Measurements from ENCODE around the gene PCDHB16.
"Not testable (repeated sequence)": the region's sequence is repeated elsewhere in the genome, so short reads cannot be mapped to it uniquely, and the experiment has no call there.

Gene PCDHB16

DNA sequence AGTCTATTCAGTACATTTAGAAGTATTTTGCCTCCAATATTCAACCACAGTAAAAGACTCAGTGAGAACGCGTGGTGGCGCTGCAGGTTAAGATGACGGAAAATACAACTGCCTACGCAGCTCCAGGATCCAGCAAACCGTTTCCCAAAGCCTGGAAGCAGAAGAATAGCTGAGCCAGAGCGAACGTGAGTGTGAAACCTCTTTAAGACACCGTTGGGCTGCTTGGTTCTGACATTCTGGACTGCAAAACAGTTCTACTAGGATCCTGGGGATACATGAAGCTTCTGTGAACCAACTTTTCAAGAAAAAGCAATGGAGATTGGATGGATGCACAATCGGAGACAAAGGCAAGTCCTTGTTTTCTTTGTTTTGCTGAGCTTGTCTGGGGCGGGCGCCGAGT, at the start of gene PCDHB16:
TSS of gene PCDHB16 (plus strand) at position 140 of the 400 bp plus-strand sequence. CDS start at position 313, 173 bp downstream.
- H3K4me1 Mint-ChIP-seq (ENCODE audit: low read depth): no peaks in the 10 kb centered on the region

DNA sequence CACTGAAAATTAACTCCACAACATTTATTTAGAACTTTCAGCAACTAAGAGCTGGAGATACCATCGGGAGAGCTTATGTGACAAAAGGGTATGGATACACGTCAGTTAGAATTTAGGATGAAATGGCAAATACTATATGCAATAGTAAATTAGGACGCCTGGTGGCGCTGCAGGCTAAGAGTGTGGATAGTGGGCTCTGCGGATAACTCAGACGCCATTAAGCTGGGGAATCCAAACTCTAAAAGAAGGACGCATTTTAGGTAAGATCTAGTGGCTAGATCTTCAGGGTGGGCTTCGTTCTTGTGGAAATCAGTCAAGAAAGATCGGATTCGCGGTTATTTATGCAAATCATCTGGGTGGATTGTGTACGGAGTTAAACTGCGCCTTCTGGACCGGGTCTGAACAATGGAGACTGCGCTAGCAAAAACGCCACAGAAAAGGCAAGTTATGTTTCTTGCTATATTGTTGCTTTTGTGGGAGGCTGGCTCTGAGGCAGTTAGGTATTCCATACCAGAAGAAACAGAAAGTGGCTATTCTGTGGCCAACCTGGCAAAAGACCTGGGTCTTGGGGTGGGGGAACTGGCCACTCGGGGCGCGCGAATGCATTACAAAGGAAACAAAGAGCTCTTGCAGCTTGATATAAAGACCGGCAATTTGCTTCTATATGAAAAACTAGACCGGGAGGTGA, 47.0 kb upstream of the PCDHB16 start, which contains the start of gene PCDHB5:
TSS of gene PCDHB5 (plus strand) at position 177 of the 688 bp plus-strand sequence. CDS start at position 406, 229 bp downstream.
- H3K36me3 Mint-ChIP-seq (ENCODE audit: low read depth): peaks cover 4% of the 10 kb centered on the region
- no peak within 1 kb of the TSS for H3K27ac Mint-ChIP-seq
- H3K9me3 Mint-ChIP-seq: peaks cover 32% of the 10 kb centered on the region
- H3K4me1 Mint-ChIP-seq (ENCODE audit: low read depth): no peaks in the 10 kb centered on the region
- H3K4me3 Mint-ChIP-seq: peak within 1 kb of the TSS; percentile 37
- H3K27me3 Mint-ChIP-seq: peaks cover 20% of the 10 kb centered on the region

More for the DNA sequence above, at the start of gene PCDHB16:
- Mint-ChIP-seq H3K27me3 (peaks cover 52% of the 10 kb centered on the region), H3K9me3 (peaks cover 17% of the 10 kb centered on the region), H3K27ac (no peak within 1 kb of the TSS), H3K4me3 (no peak within 1 kb of the TSS), H3K36me3 (ENCODE audit: low read depth) (peaks cover 19% of the 10 kb centered on the region)

DNA sequence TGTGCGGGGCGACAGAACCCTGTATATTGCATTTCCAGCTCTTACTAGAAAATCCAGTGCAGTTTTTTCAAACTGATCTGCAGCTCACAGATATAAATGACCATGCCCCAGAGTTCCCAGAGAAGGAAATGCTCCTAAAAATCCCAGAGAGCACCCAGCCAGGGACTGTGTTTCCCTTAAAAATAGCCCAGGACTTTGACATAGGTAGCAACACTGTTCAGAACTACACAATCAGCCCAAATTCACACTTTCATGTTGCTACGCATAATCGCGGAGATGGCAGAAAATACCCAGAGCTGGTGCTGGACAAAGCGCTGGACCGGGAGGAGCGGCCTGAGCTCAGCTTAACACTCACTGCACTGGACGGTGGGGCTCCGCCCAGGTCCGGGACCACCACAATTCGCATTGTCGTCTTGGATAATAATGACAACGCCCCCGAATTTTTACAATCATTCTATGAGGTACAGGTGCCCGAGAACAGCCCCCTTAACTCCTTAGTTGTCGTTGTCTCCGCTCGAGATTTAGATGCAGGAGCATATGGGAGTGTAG, 46.4 kb upstream of the PCDHB16 start:
- Mint-ChIP-seq H3K4me3 (no peak overlapping the region), H3K27me3 (peaks cover 20% of the 10 kb centered on the region), H3K4me1 (ENCODE audit: low read depth) (no peaks in the 10 kb centered on the region), H3K27ac (no peak overlapping the region), H3K9me3 (peaks cover 28% of the 10 kb centered on the region), H3K36me3 (ENCODE audit: low read depth) (peaks cover 4% of the 10 kb centered on the region)

DNA sequence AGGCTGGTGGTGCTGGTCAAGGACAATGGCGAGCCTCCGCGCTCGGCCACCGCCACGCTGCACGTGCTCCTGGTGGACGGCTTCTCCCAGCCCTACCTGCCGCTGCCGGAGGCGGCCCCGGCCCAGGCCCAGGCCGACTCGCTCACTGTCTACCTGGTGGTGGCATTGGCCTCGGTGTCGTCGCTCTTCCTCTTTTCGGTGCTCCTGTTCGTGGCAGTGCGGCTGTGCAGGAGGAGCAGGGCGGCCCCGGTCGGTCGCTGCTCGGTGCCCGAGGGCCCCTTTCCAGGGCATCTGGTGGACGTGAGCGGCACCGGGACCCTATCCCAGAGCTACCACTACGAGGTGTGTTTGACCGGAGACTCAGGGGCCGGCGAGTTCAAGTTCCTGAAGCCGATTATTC, 44.8 kb upstream of the PCDHB16 start:
- not testable (repeated sequence) for H3K4me3 Mint-ChIP-seq
- H3K27me3 Mint-ChIP-seq: peaks cover 28% of the 10 kb centered on the region
- peaks cover 28% of the 10 kb centered on the region for H3K9me3 Mint-ChIP-seq

DNA sequence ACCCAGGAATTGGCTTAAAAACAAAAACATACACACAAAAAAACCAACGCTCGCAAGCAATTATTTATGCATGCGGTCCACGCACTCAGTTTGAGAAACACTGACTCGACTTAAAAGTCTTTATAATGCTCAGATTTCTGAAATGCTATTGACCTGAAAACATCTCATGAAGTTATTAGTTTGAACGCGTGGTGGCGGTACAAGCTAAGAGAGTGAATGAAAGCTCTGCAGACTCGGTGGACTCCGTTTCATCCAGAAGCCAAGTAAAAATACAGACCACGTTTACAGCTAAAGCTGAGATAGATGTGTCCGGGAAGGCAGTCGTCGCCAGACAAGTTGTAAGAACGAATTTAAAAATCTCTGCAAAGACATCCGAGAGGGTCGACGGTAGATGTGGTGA, 32.4 kb upstream of the PCDHB16 start, which contains the start of gene PCDHB6:
TSS of gene PCDHB6 (plus strand) at position 246 of the 400 bp plus-strand sequence. CDS start 201 bp downstream, outside the sequence.
- H3K27ac Mint-ChIP-seq: no peak within 1 kb of the TSS
- H3K4me3 Mint-ChIP-seq: no peak within 1 kb of the TSS
- H3K4me1 Mint-ChIP-seq (ENCODE audit: low read depth): no peaks in the 10 kb centered on the region
- H3K9me3 Mint-ChIP-seq: peaks cover 13% of the 10 kb centered on the region
- peaks cover 4% of the 10 kb centered on the region for H3K36me3 Mint-ChIP-seq (ENCODE audit: low read depth)
- peaks cover 45% of the 10 kb centered on the region for H3K27me3 Mint-ChIP-seq

More for the DNA sequence above, 44.8 kb upstream of the PCDHB16 start:
- H3K4me1 Mint-ChIP-seq (ENCODE audit: low read depth); H3K36me3 Mint-ChIP-seq (ENCODE audit: low read depth); H3K27ac Mint-ChIP-seq: not testable (repeated sequence)

DNA sequence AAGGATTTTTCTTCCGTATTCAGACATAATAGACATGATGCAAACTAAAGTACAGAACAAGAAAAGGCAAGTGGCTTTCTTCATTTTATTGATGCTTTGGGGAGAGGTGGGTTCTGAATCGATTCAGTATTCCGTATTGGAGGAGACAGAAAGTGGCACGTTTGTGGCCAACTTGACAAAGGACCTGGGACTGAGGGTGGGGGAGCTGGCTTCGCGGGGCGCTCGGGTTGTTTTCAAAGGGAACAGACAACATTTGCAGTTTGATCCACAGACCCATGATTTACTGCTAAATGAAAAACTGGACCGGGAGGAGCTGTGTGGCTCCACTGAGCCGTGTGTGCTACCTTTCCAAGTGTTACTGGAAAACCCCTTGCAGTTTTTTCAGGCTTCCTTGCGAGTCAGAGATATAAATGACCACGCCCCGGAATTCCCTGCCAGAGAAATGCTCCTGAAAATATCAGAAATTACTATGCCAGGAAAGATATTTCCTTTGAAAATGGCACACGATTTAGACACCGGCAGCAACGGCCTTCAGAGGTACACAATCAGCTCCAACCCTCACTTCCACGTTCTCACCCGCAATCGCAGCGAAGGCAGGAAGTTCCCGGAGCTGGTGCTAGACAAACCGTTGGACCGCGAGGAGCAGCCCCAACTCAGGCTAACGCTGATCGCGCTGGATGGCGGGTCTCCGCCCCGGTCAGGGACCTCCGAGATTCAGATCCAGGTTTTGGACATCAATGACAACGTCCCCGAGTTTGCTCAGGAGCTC, 31.8 kb upstream of the PCDHB16 start:
- H3K27ac Mint-ChIP-seq: no peak overlapping the region
- no peaks in the 10 kb centered on the region for H3K4me1 Mint-ChIP-seq (ENCODE audit: low read depth)
- no peak overlapping the region for H3K4me3 Mint-ChIP-seq
- H3K9me3 Mint-ChIP-seq: peaks cover 13% of the 10 kb centered on the region
- peaks cover 46% of the 10 kb centered on the region for H3K27me3 Mint-ChIP-seq
- H3K36me3 Mint-ChIP-seq (ENCODE audit: low read depth): peaks cover 4% of the 10 kb centered on the region

DNA sequence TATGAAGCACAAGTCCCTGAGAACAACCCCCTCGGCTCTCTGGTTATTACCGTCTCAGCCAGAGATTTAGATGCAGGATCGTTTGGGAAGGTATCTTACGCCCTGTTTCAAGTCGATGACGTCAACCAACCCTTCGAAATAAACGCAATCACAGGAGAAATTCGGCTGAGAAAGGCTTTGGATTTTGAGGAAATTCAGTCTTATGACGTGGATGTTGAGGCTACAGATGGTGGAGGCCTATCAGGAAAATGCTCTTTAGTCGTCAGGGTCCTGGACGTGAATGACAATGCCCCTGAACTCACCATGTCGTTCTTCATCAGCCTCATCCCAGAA, 31.2 kb upstream of the PCDHB16 start:
- Mint-ChIP-seq H3K27me3 (peaks cover 52% of the 10 kb centered on the region), H3K4me3 (no peak overlapping the region), H3K27ac (no peak overlapping the region), H3K4me1 (ENCODE audit: low read depth) (no peaks in the 10 kb centered on the region), H3K9me3 (peaks cover 14% of the 10 kb centered on the region), H3K36me3 (ENCODE audit: low read depth) (peaks cover 4% of the 10 kb centered on the region)

DNA sequence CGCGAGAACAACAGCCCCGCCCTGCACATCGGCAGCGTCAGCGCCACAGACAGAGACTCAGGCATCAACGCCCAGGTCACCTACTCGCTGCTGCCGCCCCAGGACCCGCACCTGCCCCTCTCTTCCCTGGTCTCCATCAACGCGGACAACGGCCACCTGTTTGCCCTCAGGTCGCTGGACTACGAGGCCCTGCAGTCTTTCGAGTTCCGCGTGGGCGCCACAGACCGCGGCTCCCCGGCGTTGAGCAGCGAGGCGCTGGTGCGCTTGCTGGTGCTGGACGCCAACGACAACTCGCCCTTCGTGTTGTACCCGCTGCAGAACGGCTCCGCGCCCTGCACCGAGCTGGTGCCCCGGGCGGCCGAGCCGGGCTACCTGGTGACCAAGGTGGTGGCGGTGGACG, 30.6 kb upstream of the PCDHB16 start:
- H3K4me3 Mint-ChIP-seq; H3K36me3 Mint-ChIP-seq (ENCODE audit: low read depth); H3K27ac Mint-ChIP-seq; H3K4me1 Mint-ChIP-seq (ENCODE audit: low read depth): not testable (repeated sequence)
- peaks cover 58% of the 10 kb centered on the region for H3K27me3 Mint-ChIP-seq
- H3K9me3 Mint-ChIP-seq: peaks cover 19% of the 10 kb centered on the region

DNA sequence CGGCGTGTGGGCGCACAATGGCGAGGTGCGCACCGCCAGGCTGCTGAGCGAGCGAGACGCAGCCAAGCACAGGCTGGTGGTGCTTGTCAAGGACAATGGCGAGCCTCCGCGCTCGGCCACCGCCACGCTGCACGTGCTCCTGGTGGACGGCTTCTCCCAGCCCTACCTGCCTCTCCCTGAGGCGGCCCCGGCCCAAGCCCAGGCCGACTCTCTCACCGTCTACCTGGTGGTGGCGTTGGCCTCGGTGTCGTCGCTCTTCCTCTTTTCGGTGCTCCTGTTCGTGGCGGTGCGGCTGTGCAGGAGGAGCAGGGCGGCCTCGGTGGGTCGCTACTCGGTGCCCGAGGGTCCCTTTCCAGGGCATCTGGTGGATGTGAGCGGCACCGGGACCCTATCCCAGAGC, 30.1 kb upstream of the PCDHB16 start:
- not testable (repeated sequence) for H3K4me3 Mint-ChIP-seq; H3K27ac Mint-ChIP-seq; H3K4me1 Mint-ChIP-seq (ENCODE audit: low read depth)
- H3K27me3 Mint-ChIP-seq: peaks cover 63% of the 10 kb centered on the region
- H3K9me3 Mint-ChIP-seq: peaks cover 24% of the 10 kb centered on the region
- H3K36me3 Mint-ChIP-seq (ENCODE audit: low read depth): peaks cover 11% of the 10 kb centered on the region

DNA sequence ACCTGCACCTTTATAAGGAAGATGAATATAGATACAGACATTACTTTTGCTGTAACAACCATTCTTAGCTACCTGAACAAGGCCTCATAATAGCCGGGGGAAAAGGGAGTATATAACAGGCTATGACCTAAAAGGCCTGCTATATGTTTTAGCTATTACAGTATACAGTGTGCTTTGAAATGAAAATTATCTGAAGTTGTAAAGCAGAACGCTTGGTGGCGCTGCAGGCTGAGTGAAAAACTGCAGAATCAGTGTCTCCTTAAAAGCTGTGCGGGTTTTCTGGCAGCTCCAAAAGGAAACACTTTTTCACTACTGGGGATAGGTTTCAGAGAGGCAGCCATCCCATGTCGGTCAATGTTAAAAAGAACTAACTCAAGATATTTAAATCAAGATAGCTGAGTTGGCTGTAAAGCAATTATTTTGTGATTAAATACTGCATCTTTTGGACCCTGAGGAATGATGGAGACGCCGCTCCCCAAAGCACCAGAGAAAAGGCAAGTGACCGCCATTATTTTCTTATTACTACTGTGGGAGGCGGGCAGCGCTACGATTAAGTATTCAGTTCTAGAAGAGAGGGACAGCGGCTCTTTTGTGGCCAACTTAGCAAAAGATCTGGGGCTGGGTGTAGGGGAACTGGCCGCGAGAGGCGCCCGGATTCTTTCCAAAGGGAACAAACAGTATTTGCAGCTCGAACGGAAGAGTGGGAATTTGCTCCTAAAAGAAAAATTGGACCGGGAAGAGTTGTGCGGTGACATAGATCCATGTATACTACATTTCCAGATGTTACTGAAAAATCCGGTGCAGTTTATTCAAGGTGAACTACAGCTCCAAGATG, 26.4 kb upstream of the PCDHB16 start:
- Mint-ChIP-seq H3K36me3 (ENCODE audit: low read depth) (peaks cover 7% of the 10 kb centered on the region), H3K27me3 (peaks cover 56% of the 10 kb centered on the region), H3K27ac (no peak overlapping the region), H3K4me3 (no peak overlapping the region), H3K4me1 (ENCODE audit: low read depth) (no peaks in the 10 kb centered on the region), H3K9me3 (peaks cover 23% of the 10 kb centered on the region)

DNA sequence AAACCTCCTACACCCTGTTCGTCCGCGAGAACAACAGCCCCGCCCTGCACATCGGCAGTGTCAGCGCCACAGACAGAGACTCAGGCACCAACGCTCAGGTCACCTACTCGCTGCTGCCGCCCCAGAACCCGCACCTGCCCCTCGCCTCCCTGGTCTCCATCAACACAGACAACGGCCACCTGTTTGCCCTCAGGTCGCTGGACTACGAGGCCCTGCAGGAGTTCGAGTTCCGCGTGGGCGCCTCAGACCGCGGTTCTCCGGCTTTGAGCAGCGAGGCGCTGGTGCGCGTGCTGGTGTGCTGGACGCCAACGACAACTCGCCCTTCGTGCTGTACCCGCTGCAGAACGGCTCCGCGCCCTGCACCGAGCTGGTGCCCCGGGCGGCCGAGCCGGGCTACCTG, 24.8 kb upstream of the PCDHB16 start:
- H3K4me1 Mint-ChIP-seq (ENCODE audit: low read depth); H3K36me3 Mint-ChIP-seq (ENCODE audit: low read depth); H3K27ac Mint-ChIP-seq; H3K4me3 Mint-ChIP-seq: not testable (repeated sequence)
- Mint-ChIP-seq H3K27me3 (peaks cover 47% of the 10 kb centered on the region), H3K9me3 (peaks cover 19% of the 10 kb centered on the region)

DNA sequence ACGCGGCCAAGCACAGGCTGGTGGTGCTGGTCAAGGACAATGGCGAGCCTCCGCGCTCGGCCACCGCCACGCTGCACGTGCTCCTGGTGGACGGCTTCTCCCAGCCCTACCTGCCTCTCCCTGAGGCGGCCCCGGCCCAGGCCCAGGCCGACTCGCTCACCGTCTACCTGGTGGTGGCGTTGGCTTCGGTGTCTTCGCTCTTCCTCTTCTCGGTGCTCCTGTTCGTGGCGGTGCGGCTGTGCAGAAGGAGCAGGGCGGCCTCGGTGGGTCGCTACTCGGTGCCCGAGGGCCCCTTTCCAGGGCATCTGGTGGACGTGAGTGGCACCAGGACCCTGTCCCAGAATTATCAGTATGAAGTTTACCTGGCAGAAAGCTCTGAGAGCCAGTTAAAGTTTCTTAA, 24.3 kb upstream of the PCDHB16 start:
- not testable (repeated sequence) for H3K4me3 Mint-ChIP-seq; H3K27ac Mint-ChIP-seq; H3K4me1 Mint-ChIP-seq (ENCODE audit: low read depth); H3K36me3 Mint-ChIP-seq (ENCODE audit: low read depth)
- H3K9me3 Mint-ChIP-seq: peaks cover 20% of the 10 kb centered on the region
- H3K27me3 Mint-ChIP-seq: peaks cover 41% of the 10 kb centered on the region

DNA sequence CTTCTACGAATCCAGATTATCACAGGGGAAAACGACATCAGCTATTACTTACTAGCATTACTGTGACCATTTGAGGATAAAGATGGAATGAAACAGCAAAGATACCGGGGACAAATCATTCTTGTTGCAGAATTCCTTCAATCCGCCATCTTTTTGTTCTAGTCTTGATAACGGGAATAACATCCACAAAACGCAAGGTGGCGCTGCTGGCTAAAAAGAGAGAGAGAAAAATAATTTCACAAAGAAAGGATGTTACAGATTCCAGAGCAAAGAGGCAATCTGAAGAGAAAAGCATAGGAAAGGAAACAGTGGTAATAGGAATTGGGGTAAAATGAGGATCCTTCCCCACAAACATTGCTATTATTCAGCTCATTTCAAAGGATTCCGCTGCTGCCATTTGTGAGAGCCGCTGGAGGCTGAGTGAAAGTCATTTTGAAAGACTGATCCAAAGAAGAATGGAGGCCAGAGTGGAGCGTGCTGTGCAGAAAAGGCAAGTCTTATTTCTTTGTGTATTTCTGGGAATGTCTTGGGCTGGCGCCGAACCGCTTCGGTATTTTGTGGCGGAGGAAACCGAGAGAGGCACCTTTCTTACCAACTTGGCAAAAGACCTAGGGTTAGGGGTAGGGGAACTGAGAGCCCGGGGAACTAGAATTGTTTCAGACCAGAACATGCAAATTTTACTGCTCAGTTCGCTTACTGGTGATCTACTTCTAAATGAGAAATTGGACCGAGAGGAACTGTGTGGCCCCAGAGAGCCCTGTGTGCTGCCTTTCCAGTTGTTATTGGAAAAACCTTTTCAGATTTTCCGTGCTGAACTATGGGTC, 9.6 kb upstream of the PCDHB16 start, which contains the start of gene PCDHB7:
TSS of gene PCDHB7 (plus strand) at position 264 of the 824 bp plus-strand sequence. CDS start at position 456, 192 bp downstream.
- Mint-ChIP-seq H3K27ac (no peak within 1 kb of the TSS), H3K9me3 (peaks cover 14% of the 10 kb centered on the region), H3K4me1 (ENCODE audit: low read depth) (no peaks in the 10 kb centered on the region), H3K4me3 (no peak within 1 kb of the TSS), H3K36me3 (ENCODE audit: low read depth) (peaks cover 3% of the 10 kb centered on the region), H3K27me3 (peaks cover 49% of the 10 kb centered on the region)
